OCI-LY1 (cell line): ENCODE measurements around the gene ACOT12.
"Not testable (repeated sequence)": the region's sequence is repeated elsewhere in the genome, so short reads cannot be mapped to it uniquely, and the experiment has no call there.

Experiments used
- CTCF ChIP-seq: fragments of 200-600 bp; sonication (generic), shearing (Covaris generic); IDR thresholded peaks from 2 replicates; pipeline ENCODE4 v1.5.1; 2017; ENCODE audit warnings: mild to moderate bottlenecking, antibody characterized with exemption, low read length, moderate library complexity, mixed read lengths
- EZH2 ChIP-seq: fragments of 200-600 bp; sonication (generic), shearing (Covaris generic); IDR thresholded peaks from 2 replicates; pipeline ENCODE4 v1.8.0; 2017; ENCODE audit warnings: borderline replicate concordance, mixed run types, mild to moderate bottlenecking, antibody characterized with exemption, low read length, moderate library complexity, mixed read lengths

- not testable (repeated sequence) for TF ChIP-seq CTCF, EZH2
These were observed 55.7 kb downstream of the ACOT12 start for GRCh38 chr5:81338213-81338612.
